HG03060 (cell line): ENCODE results near the gene HS3ST2.
"Not testable (repeated sequence)": the region's sequence is repeated elsewhere in the genome, so short reads cannot be mapped to it uniquely, and the experiment has no call there.

Experiments used
- ATAC-seq: cut with Tn5 transposase; IDR thresholded peaks from one replicate; pipeline ENCODE4 v1.9.1; 2021; ENCODE audit warnings: low read depth, moderate number of reproducible peaks; ENCODE audit not compliant: unreplicated experiment

The HS3ST2 gene

DNA sequence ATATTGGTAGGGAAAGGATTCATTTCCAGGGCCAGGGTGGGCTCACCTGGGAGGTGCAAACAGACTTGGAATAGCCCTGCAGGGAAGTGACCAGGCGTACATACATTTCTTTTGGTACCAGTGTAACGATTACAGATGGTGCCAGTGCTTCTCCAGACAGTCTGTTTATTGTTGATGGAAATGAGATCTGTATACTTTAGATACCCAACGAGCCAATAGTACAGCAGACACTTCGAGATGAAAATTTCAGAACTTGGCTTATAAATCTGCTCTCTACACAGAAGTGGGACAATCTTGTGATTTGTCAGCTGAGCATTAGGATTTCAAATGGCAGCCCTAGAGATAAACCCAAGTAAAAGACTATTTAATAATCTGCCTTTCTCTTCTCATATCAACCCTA is 57.9 kb downstream of the HS3ST2 start:
- ATAC-seq: no peak

DNA sequence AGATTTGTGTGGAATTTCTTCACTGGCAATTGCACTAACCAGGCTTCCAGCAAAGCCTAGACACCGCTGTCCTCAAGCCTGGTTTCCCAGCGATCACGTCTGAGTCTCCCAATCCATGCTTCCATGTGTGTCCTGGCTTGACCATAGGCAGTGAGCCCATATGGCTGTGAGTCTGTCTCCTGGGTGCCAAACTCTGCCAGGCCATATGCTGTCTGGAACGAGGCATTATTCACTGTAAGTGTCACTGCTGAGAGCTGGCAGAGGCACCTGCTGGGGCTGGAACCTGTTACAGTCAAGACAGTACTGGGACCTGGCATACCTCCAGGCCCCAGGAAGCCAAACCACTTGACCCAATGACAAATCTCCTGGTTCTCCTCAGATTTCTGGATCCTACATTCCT is 60.4 kb downstream of the HS3ST2 start:
- no peak for ATAC-seq

DNA sequence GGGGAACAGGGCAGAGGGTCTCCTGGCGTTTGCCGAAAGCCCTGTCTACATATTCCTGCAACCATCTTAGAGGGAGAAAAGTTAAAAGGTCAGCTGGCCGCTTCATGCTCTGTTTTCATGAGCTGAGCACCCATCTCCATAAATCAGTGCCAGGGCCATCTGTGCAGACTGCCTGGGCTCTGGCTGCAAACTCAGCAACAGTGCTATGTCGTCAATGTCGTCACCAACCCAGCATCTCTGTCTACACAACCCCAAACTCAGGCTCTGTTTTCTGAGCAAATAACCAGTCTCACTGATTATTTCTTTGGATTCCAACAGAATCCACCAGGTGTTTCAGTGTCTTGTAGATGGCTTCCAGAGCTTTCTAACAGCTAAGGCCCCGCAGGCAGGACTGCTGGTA is 65.0 kb downstream of the HS3ST2 start:
- ATAC-seq: no peak

DNA sequence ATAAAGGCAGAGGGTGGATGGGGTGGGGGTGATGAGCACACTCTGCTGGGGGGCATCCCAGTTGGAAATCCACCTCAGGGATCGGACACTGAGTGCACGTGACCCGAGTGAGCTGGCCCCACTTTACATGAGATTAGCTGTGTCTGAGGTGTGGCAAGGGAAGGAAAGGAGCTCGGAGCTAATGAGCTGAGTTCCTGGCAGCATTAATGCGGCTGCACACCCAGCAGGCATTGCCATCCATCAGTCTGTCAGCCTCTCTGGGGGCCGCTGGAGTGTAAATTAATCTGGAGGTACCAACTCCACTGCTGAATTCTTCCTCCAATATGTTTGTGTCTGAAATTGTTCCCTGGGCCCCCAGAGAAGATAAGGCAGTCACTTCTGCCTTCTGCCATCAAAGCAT is 65.5 kb downstream of the HS3ST2 start:
- no peak for ATAC-seq

DNA sequence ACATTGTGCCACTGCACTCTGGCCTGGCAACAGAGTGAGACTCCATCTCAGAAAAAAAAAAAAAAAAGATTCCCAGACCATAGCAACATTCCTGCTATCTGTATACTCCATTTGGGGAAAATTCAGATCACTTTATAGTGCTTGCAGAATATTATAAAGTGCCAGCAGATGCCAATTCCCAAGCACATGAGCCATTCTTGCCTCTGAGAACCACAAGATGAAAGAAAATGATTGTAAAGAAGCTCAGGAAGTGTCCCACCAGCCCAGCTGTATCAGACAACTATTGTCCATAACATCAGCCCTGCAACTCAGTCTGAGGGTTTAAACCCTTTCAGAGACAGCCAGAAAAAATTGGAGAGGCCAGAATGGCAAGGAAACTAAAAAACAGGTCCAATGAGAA is 69.0 kb downstream of the HS3ST2 start:
- ATAC-seq: no peak

DNA sequence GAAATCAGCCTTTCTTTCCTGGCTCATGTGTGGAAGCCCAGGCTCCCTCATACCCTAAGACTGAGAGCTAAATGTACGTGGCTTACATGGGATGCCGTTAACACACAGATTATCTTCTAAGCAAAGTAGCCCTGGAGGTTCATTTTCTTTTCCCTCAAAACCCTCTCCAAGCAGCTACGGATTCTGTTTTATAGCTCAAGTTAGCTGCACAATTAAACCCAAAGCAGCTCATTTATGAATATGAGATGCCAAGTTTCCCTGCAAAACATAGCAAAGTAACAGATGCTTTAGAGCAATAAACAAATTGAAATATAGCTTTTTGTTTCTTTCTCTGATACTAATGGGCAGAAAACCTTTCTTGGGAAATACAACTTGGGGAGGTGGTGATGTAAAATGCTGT is 72.0 kb downstream of the HS3ST2 start:
- no peak for ATAC-seq

DNA sequence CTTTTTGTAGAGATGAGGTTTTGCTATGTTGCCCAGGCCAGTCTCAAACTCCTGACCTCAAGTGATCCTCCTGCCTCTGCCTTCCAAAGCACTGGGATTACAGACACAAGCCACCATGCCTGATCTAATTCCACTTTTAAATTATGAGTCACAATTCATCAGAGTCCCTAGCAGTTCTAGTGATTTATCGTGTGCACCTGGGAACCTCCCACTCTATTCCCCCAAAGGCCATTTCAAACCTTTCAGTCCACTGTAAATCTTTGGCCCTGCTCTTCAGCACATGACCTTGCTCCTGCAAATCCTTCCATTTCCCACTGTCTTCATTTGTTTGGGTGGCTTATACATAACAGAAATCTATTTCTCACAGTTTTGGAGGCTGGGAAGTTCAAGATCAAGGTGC is 73.0 kb downstream of the HS3ST2 start:
- no peak for ATAC-seq

DNA sequence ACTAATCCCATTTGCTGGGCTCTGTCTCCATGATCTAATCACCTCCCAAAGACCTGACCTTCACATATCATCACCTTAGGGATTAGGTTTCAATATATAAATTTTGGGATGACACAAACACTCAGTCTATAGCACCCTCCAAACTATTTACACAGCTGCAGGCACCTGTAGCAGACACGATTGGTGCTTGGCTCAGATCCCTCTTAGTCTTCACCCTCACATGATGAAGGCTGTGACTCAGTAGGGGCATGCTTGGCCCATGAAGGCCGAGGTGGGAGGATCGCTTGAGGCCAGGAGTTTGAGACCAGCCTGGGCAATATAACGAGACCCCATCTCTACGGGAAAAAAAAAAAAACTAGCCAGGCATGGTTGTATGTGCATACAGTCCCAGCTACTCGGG is 73.5 kb downstream of the HS3ST2 start:
- ATAC-seq: no peak

DNA sequence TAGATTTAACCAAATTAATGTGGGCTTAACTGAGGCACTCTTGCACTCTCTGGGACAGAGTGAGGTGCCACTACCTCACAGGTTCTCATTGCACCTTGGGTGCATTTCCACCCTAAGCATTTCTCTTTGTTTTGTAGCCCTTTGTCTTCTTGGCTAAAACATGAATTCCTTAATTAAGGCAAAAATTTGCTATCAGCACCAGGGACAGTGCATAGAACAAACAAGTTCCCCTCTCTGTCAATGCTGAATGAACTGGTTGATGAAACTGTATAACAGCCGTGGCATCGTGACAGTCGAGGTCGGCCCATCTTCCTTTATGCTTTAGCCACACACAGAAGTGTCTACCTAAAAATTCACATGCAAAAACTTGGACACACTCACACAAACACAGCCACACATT is 74.8 kb downstream of the HS3ST2 start:
- no peak for ATAC-seq

DNA sequence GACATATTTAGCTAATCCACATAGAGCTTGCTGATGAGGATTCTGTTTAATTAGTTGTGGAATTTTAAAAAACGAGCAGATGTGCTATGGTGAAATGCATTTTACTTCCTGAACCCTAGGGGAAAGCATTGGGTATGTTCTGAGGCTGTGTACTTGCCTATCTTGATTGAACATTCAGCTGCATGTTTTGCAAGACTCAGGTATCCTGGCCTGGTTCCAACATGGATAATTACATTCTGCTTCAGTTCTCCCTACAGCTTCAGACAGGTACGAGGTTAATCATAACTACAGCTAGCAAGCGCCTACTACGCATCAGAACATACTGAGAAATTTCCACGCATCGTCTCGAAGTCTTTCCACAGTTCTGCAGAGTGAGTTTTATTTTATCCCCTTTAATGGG is 77.0 kb downstream of the HS3ST2 start:
- no peak for ATAC-seq

DNA sequence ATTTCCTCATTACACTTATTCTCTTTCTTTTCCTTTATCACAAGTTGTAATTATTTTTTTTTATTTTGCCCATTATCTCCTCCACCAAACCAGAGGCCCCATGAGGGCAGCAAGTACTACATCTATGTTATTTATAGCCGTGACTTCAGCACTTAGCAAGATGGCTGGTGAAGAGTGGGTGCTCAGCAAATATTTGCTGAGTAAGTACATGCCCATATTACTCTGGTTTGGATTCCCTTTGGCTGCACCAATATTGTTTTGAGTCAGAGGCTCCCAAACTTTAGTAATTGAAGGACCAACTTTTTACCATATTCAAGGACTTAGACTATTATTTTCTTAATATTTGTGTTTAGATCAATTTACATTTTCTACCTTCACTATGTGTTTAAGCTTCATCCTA is 83.2 kb downstream of the HS3ST2 start:
- ATAC-seq: no peak

DNA sequence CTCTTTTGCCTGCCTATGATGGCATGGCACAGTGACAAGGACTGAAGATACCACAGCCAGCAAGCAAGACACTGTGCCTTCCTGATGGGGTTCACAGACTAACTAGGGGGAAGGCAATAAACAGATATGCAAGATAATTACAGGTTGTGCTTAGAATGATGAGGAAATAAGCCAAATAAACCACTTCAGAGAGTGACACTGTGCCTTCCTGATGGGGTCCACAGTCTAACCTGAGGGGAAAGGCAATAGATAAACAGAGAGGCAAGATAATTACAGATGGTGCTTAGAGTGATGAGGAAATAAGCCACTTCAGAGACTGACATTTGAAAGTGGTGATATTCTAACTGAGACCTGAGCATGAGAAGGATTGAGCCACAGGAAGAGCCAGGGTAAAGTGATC is 84.2 kb downstream of the HS3ST2 start:
- ATAC-seq: no peak

DNA sequence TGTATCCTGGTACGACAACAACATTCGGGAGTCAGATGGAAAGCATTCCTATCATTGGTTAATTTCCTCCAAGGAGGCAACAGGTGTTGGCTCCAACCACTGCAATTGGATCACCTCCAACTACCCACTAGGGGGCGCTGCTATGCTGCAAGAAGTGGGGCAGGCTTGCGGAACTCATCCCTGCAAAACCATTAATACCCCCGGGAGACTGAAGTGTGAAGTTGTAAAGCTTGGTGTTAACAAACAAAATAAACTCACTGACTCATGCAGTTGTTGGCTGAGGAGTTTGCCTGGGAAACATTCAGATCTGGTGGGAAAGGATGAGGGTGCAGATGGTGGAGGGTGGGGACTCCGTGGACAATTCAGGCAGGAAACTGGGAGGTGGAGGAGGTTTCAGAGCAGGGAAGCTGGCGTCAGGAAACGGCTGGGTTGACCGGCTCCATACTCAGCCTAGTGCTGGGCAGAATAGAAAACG is 84.9 kb downstream of the HS3ST2 start:
- ATAC-seq: no peak

DNA sequence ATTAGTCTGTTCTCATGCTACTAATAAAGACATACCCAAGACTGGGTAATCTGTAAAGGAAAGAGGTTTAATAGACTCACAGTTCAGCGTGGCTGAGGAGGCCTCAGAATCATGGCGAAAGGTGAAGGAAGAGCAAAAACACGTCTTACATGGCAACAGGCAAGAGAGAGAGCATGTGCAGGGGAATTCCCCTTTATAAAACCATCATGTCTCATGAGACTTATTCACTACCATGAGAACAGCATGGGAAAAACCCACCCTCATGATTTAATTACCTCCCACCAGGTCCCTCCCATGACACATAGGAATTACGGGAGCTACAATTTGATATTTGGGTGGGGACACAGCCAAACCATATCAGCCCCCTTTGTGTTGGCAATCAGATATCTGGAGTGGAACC is 85.6 kb downstream of the HS3ST2 start:
- ATAC-seq: not testable (repeated sequence)

DNA sequence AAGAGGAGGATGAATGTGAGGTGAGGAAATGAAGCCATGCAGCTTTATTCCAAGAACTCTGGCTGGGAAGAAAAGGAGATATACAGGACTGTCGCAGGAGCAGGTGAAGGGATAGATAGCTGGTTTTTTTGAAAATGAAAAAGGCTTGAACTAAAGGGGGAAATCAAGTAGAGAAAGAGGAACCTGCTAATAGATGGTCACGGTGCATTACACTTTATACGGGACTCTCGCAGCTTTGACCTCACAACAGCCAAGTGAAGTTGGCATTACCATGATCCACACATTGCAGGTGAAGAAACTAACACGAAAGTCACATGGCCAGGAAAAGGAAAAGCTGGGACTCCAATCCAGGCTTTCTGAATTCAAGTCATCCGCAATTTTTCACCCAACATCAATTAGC is 86.9 kb downstream of the HS3ST2 start:
- no peak for ATAC-seq

DNA sequence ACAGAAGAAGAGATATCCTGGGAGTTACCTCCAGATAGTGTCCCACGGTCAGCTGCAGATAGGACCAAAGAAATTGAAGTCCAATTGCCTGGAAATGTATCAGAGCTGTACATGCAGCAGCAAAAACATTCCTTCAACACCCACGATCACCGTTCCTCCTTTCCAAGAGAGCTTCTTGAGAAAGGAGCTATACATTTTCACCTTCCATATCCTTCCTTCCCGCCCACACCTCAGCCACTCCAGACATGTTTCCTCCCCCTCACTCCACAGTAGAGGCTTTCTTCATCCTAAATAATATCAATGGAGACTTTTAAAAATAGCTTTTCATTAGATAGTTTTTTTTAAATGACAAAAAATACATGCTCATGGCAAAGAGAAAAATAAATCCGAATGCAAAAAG is 87.6 kb downstream of the HS3ST2 start:
- ATAC-seq: no peak

DNA sequence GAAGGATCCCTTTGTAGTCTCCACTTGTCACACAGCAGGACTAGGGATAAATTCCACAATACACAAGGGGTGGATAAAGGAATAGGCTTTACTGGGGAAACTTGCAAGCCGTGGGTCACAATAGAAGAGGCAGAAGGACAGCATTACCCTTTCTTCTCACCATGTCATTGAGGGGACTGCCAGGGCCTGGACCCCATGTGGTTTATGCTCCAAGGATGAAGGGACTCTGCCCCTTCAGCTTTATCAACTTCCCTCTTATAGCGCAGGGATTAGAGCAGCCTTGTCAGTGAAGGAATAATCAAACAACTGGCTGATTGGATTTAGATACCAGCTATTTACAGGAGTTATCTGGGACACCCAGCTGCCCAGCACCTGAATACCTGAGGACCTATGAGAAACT is 89.8 kb downstream of the HS3ST2 start:
- ATAC-seq: no peak

DNA sequence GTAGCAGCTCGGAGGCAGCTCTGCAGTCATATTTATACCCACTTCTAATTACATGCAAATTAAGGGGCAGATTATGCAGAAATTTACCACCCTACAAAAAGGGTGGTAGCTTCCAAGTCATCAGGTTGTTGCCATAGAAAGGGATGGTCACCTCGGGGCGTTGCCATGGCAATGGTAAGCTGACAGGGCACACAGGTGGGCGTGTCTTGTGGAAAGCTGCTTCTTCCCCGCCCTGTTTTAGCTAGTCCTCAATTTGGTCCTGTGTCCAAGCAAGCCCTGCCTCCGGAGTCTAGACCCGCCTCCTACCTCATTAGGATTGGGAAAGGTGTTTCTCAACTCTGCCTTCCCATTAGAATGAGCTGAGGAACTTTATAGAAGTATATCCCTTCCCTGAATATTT is 98.7 kb downstream of the HS3ST2 start:
- ATAC-seq: no peak

DNA sequence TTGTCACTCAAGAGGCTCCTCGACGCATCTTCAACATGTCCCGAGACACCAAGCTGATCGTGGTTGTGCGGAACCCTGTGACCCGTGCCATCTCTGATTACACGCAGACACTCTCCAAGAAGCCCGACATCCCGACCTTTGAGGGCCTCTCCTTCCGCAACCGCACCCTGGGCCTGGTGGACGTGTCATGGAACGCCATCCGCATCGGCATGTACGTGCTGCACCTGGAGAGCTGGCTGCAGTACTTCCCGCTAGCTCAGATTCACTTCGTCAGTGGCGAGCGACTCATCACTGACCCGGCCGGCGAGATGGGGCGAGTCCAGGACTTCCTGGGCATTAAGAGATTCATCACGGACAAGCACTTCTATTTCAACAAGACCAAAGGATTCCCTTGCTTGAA is 101.0 kb downstream of the HS3ST2 start:
- ATAC-seq: no peak

DNA sequence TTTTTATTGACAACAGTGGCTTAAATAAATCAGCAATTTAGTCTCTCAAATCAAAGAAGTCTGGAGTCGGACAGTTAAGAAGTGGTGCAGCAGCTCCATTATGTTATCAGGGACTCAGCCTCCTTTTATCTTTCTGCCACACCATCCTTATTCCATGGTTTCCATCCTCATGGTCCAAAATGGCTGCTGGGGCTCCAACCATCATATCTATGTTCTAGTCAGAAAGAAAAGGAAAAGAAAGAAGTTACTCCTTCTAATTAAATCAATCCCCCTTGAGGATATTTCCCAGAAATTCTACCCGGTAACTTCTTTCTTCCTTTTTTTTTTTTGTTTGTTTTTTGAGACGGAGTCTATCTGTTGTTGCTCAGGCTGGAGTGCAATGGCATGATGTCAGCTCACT is 109.5 kb downstream of the HS3ST2 start:
- ATAC-seq: no peak

DNA sequence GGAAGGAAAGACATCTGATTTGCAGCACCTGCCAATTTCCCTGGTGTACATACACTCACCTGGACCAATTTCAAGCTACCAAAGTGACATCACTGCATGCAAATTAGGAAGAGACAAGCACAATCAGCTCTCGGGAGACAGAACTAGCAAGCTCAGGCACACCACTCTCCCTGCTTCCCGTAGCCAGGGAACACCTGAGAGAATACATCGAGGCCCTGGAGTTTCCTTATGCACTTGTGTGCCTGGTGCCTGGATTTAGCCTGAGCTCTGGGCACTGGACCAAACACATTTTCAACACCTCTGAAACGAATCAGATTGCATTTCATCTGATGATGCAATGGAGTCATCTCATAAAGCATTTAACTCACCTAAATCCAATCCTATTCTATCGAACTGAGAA is 110.5 kb downstream of the HS3ST2 start:
- no peak for ATAC-seq

DNA sequence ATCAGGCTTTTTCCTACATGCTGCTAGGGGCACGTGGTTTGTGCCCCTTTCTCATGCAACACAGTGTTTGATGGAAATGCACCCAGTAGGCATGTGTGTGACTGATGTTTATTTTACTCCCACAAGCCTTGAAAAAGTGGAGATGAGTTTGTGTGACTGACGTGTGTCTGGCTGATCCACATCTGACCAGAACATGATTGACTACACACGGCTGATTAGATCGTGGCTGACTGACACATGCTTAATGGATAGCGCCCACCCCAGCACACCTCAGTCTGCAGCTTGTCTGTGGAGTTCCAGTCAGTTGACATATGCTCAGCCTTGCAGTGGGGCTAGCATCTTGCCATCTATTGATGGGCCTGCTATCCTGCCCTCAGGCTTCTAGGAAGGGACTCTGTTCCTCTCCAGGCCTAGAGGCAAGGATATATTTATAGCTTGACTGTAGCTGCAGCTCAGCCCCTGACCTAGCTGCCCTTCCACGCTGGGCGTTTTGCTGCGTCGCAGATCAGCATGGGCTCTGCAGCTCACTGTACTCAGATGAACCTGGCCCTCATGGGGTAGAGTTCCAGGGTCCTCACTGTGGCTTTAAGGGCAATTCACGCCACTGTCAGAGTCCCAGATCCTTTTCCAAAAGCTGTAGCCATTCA is 112.3 kb downstream of the HS3ST2 start:
- ATAC-seq: no peak

DNA sequence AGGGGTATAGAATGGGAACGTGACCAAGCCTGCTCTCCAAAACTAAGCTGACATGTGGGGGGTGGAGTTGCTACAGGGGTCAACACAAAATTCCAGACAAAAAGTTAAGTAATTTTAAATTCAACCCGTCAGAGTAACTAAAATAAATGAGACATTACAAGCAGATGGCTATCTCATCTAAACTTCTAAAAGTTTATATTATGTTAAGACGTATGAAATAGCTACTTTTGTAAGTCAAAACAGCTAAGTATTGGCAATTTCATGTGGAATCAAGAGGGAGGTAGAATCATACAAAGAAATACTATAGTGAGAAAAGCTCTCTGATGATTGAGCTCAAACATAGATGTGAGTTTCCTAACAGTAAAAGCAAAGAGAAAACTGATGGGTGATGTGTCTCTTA is 113.3 kb downstream of the HS3ST2 start:
- ATAC-seq: no peak
